Fibroblast of lung (primary cell): ENCODE measurements around the gene FTO. TPM values are rescaled to one million over a fixed set of nuclear protein-coding genes. Genes with fewer than 3 reads are reported as not detected.

Experiments used
- DNase-seq, 2 donors: peaks; one replicate each; pipeline versions ENCODE4 v3.0.0 to v3.0.0-alpha.2; 2010; ENCODE audit warnings: low read depth in 2 of 2
- H2AFZ ChIP-seq: 2 replicates; pipeline ENCODE4 v1.5.1; 2012; ENCODE audit warnings: low read length, control low read depth, inconsistent platforms
- H3K27ac ChIP-seq: 2 replicates; pipeline ENCODE4 v1.5.1; 2011; ENCODE audit warnings: low read length, control low read depth; ENCODE audit not compliant: insufficient read depth
- H3K27me3 ChIP-seq: 2 replicates; pipeline ENCODE4 v1.5.1; 2011; ENCODE audit warnings: mild to moderate bottlenecking, low read length; ENCODE audit not compliant: control insufficient read depth, insufficient read depth
- H3K36me3 ChIP-seq: 2 replicates; pipeline ENCODE4 v1.5.1; 2011; ENCODE audit warnings: low read length; ENCODE audit not compliant: control insufficient read depth, insufficient read depth
- H3K4me1 ChIP-seq: 2 replicates; pipeline ENCODE4 v1.5.1; 2011; ENCODE audit warnings: low read length; ENCODE audit not compliant: control insufficient read depth, insufficient read depth; ENCODE audit errors: extremely low read depth
- H3K4me2 ChIP-seq: 2 replicates; pipeline ENCODE4 v1.5.1; 2011; ENCODE audit warnings: low read length, control low read depth; ENCODE audit not compliant: insufficient read depth; ENCODE audit errors: extremely low read depth
- H3K4me3 ChIP-seq, 4 experiments: fragments of 200-600 bp in 1 of 4; sonication (generic) in 1 of 4; replicated peaks in 1 of 4; 2 replicates each; pipeline ENCODE4 v1.5.1; 2011 to 2016; ENCODE audit warnings: low read length in 4 of 4, low read depth in 3 of 4, mild to moderate bottlenecking in 3 of 4, control low read depth in 2 of 4, inconsistent platforms in 1 of 4, mixed read lengths in 1 of 4; ENCODE audit not compliant: insufficient read depth in 1 of 4; ENCODE audit errors: control extremely low read depth in 1 of 4
- H3K79me2 ChIP-seq: 2 replicates; pipeline ENCODE4 v1.5.1; 2012; ENCODE audit warnings: mild to moderate bottlenecking, low read length, inconsistent platforms; ENCODE audit not compliant: control insufficient read depth, insufficient read depth
- H3K9ac ChIP-seq: 2 replicates; pipeline ENCODE4 v1.5.1; 2011; ENCODE audit warnings: mild to moderate bottlenecking, low read length, control low read depth; ENCODE audit not compliant: insufficient read depth
- H3K9me3 ChIP-seq: 2 replicates; pipeline ENCODE4 v1.5.1; 2012; ENCODE audit warnings: low read depth, low read length; ENCODE audit not compliant: control insufficient read depth, insufficient read depth
- H4K20me1 ChIP-seq: 2 replicates; pipeline ENCODE4 v1.5.1; 2011; ENCODE audit warnings: low read length; ENCODE audit not compliant: control insufficient read depth, insufficient read depth; ENCODE audit errors: extremely low read depth
- CTCF ChIP-seq, 2 donors: IDR thresholded peaks in 1 of 2; conservative IDR thresholded peaks in 1 of 2; 1 replicate in 1 of 2; 2 replicates in 1 of 2; pipeline ENCODE4 v1.5.1; 2011 to 2012; ENCODE audit warnings: low read length in 2 of 2, control low read depth in 1 of 2, inconsistent platforms in 1 of 2, low read depth in 1 of 2, mild to moderate bottlenecking in 1 of 2
- EZH2 ChIP-seq: IDR thresholded peaks from 2 replicates; pipeline ENCODE4 v1.5.1; 2012; ENCODE audit warnings: low read length, control low read depth, mild to moderate bottlenecking; ENCODE audit errors: missing control alignments
- polyA plus RNA-seq, 2 donors: library from polyadenylated mRNA; depleted of rRNA in 1 of 2; stranded (reverse) in 1 of 2; unstranded in 1 of 2; fragments of >200 nt; gene quantifications; 2 replicates each; pipeline ENCODE4 v1.2.1, GENCODE V29; 2011 to 2012; ENCODE audit warnings: missing spikeins in 1 of 2
- total RNA-seq: library from RNA; depleted of rRNA; stranded (reverse); fragments of >200 nt; gene quantifications from 2 replicates; pipeline ENCODE4 v1.2.1, GENCODE V29; 2014

FTO gene
- total and polyA plus RNA-seq, 2 donors (not counting 1 experiment from before 2014, with no cell fraction given) = 61.1 to 97.6 TPM

- Histone ChIP-seq H3K9me3 (no peaks in the 10 kb centered on the region), H3K9ac (no peak overlapping the region), H3K4me3 (no peak overlapping the region), H4K20me1 (no peaks in the 10 kb centered on the region), H3K4me1 (no peaks in the 10 kb centered on the region), H3K27me3 (no peaks in the 10 kb centered on the region), H3K27ac (no peak overlapping the region), H2AFZ (no peak overlapping the region), H3K79me2 (no peaks in the 10 kb centered on the region), H3K36me3 (no peaks in the 10 kb centered on the region), H3K4me2 (no peak overlapping the region)
- TF ChIP-seq EZH2 = no peak
- no peak for TF ChIP-seq CTCF (conservative IDR thresholded peaks at IDR 0.05 in 1 of 2, IDR thresholded peaks at IDR 0.05 in 1 of 2; ENCODE audit: low read depth in 1 of 2, low read length in 2 of 2)
- peak in 1 of 2 donors; percentile 62 for DNase-seq
Measured at GRCh38 chr16:54026456-54026855, 322.5 kb downstream of the FTO start.

- DNase-seq = peak; percentile 56 to 91
- Histone ChIP-seq H3K79me2 (no peaks in the 10 kb centered on the region), H4K20me1 (no peaks in the 10 kb centered on the region)
Measured at GRCh38 chr16:54027062-54027461, 323.1 kb downstream of the FTO start.

GRCh38 chr16:54027558-54027957 is 323.6 kb downstream of the FTO start:
- H3K9ac ChIP-seq = no peak overlapping the region
- no peak overlapping the region for H2AFZ ChIP-seq
- no peaks in the 10 kb centered on the region for H3K36me3 ChIP-seq
- TF ChIP-seq EZH2 (no peak), CTCF (conservative IDR thresholded peaks at IDR 0.05 in 1 of 2, IDR thresholded peaks at IDR 0.05 in 1 of 2; ENCODE audit: low read depth in 1 of 2, low read length in 2 of 2) (no peak)
- H3K27me3 ChIP-seq = no peaks in the 10 kb centered on the region
- H4K20me1 ChIP-seq = no peaks in the 10 kb centered on the region
- no peaks in the 10 kb centered on the region for H3K79me2 ChIP-seq
- H3K4me1 ChIP-seq = no peaks in the 10 kb centered on the region
- H3K27ac ChIP-seq = peak overlapping the region; percentile 22
- no peaks in the 10 kb centered on the region for H3K9me3 ChIP-seq
- no peak overlapping the region for H3K4me3 ChIP-seq
- peak; percentile 58 to 61 for DNase-seq
- H3K4me2 ChIP-seq = no peak overlapping the region

More at GRCh38 chr16:54027062-54027461, 323.1 kb downstream of the FTO start:
- Histone ChIP-seq H3K4me2 (peak overlapping the region; percentile 4), H3K4me3 (no peak overlapping the region), H3K4me1 (no peaks in the 10 kb centered on the region), H3K27me3 (no peaks in the 10 kb centered on the region), H3K9ac (no peak overlapping the region), H2AFZ (no peak overlapping the region), H3K27ac (no peak overlapping the region), H3K36me3 (no peaks in the 10 kb centered on the region), H3K9me3 (no peaks in the 10 kb centered on the region)
- no peak for TF ChIP-seq EZH2
- no peak for TF ChIP-seq CTCF (conservative IDR thresholded peaks at IDR 0.05 in 1 of 2, IDR thresholded peaks at IDR 0.05 in 1 of 2; ENCODE audit: low read depth in 1 of 2, low read length in 2 of 2)
